GM11168 (cell line): ENCODE data around the gene CCN5.

Experiments used
- in situ Hi-C: fragments of 300-500 bp; cut with MboI; formaldehyde crosslinking; loops from one replicate; pipeline ENCODE4 v1.12.0; 2022; ENCODE audit warnings: low sequenced_read_pairs; ENCODE audit not compliant: unreplicated experiment

Gene CCN5

DNA sequence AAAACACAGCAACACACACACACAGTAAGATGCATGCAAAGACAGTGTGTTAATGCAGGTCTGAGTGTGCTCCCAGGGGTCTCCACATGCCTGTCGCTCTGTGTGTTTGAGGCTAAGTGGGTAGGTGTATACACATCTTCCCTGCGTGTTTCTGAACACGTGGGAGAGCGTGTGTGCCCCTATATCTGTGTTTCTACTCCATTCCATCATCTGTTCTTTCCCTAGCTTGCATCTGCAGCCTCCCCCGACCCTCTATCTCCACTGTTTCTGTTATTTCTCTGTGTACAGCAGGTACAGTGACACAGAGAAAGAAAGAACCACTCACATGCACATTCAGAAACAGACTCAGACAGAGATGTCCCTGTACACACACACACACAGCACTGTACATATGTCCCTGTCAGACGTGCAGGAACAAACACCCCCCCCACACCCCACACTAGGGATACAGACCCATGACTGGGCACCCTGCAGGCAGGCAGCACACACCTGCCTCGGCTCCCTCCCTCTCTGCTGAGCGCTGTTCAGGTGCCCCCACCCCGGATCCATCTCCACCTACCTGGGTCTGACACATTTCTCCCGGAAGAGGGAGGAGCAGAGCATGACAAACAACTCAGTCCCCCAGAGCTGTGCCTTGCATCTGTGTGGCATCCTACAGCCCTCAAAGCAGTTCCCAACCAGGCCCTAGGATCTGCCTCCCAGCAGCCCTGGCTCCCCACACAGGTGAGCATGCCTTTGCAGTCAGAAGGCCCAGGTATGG lies 58.1 kb downstream of the CCN5 start:
- in situ Hi-C loops: loop anchor here (10.0 kb wide), 1 partner anchor 92 kb away; no protein-coding TSS in a partner anchor

- in situ Hi-C loops: loop anchor here (10.0 kb wide), 1 partner anchor 88 kb away; no protein-coding TSS in a partner anchor
Measured at GRCh38 chr20:44776980-44777379, 61.8 kb downstream of the CCN5 start.
